NCI-H2196 treated with DMSO at 0.1 percent for 48 hours (cell line): Measurements from ENCODE around the gene RDM1.
"Not testable (repeated sequence)": the region's sequence is repeated elsewhere in the genome, so short reads cannot be mapped to it uniquely, and the experiment has no call there.

Experiments
- DNase-seq: peaks from one replicate; lab custom pipeline; 2025; ENCODE audit not compliant: unreplicated experiment; lab: John Stamatoyannopoulos, UW

RDM1 gene

DNA sequence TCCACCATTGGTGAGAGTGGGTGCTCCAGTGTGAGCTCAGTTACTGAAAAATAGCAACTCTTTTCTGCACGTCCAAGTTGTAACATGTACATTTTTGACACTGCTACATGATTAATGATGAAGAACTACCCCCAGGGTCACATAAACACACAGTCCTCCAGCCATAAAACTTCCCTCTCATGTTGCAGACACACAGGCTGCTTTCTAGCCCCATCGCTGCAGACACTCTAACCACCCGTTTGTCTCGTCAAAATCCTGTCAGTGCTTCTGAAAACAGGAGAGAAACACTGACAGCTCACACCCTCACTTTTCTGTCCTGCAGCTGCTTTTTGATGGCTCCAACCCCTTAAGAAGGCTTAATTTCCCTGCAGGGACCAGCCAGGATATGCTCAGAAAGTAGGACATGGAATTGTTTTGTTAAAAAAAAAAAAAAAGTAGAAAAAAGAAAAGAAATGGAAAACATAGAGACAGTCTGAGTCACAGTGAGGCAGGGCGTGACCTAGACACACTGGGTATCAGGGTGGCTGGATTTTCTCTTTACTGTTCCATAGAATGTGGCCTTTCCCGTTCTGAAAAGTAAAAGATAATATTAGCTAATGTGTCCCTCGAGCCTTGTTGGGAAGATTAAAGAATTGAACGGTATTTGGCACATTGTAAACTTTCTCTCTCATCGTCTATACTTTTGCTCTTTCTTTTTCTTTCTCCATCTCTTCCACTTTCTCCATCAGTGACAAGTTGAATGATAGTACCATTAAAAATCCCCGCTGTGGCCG, 29.7 kb downstream of the RDM1 start:
- no peak for DNase-seq

DNA sequence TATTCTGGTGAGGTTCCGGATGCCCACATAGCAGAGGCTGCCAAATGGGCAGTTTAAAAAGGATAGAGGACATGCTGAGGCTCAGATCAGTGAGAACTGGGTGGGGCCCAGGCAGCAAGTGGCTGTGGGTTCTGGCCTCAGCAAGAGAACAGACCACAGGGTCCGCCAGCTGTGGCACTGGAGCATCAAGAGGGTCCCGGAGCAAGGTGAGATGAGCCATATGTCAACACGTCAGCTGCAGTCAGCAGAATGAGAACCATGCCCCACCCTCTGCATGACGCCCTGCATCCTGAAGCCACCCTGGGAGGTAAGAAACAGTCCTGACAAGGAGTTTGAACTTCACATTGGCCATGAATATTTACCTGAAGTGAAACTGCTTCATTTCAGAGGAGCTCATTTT, 30.3 kb downstream of the RDM1 start:
- no peak for DNase-seq

- DNase-seq = peak; percentile 67
Measured at GRCh38 chr17:35898283-35899070, 32.1 kb downstream of the RDM1 start.

DNA sequence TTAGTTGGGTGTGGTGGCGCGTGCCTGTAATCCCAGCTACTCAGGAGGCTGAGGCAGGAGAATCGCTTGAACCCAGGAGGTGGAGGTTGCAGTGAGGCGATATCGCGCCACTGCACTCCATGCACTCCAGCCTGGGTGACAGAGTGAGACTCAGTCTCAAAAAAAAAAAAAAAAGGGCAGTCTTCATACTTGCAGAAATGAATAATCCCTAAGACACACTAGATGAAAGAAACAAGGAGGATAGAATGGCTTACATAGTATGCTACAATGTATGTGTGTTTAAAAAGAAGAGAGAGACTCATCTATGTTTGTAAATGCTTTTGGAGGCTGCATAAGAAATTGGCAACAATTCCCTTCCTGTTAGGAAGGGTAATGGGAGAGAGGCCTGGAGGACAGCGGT, 32.8 kb downstream of the RDM1 start:
- not testable (repeated sequence) for DNase-seq

DNA sequence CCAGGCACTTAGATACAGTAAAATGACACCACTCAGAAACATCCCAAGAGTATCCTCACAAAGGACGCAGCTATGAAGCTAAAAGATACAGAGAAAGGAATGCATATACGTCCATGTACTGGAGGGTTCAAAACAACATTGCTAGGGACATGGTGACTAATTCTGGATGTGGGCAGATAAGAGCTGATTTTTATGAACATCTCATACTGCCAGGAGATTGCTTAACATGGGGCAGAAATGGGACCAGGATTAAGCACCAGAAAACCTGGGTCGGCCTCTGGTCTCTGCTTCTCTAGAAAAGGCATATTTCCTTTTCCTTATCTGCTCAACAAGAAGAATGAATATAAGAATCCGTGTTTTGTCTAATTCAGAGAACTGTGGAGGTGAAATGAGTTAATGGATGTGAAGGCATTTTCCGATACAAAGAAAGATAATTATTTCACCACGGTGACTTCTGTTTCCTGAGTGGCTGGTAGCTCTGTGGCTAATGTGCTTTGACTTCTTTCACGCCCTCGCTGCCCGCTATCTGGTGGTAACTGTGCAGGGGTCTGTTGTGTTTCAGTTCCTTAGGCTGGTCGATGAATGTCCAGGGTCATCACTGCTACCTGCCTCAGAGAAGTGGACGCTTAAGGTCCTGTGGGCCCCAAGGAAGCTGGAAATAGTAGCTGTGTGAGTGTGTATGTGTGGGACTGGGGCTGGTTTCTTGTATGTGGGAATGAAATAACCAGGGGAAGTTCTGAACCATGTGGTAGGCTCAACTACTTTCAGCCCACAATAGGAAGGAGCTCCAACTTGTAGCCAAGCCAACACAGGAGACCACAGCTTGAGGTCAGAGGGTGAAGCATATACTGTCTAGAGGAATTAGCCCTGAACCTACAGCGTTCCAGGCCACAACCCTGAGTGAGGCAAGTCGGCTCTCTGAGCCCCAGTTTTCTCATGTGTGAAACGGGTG, 34.7 kb downstream of the RDM1 start:
- no peak for DNase-seq

DNA sequence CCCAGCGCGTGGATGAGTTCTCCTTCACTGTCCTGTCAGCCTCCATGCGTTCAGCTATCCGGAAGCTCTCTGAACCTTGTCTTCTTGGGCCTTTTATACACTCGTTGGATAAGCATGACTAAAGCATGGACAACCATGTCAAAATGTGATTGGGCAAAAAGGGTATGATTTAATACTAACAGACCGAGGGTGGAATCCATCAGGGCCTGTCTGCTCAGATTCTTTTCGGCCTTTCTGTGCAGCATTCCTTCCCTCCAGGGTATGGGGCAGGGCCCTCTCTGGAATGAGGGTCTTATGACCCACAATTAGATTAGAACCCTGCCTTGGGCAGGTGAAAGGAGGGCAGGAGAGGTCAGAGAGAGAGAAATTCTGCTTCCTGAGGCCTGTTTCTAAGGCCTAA, 36.4 kb downstream of the RDM1 start:
- DNase-seq = no peak

- no peak for DNase-seq
Measured at GRCh38 chr17:35893751-35894150, 36.8 kb downstream of the RDM1 start.

GRCh38 chr17:35892091-35893035, 38.2 kb downstream of the RDM1 start:
- no peak for DNase-seq

- no peak for DNase-seq
Measured at GRCh38 chr17:35891269-35891668, 39.3 kb downstream of the RDM1 start.

- peak; percentile 48 for DNase-seq
Measured at GRCh38 chr17:35890774-35891155, 39.8 kb downstream of the RDM1 start.

GRCh38 chr17:35889818-35890773, 40.5 kb downstream of the RDM1 start:
- DNase-seq = peak; percentile 20

- no peak for DNase-seq
Measured at GRCh38 chr17:35889241-35889640, 41.3 kb downstream of the RDM1 start.

DNA sequence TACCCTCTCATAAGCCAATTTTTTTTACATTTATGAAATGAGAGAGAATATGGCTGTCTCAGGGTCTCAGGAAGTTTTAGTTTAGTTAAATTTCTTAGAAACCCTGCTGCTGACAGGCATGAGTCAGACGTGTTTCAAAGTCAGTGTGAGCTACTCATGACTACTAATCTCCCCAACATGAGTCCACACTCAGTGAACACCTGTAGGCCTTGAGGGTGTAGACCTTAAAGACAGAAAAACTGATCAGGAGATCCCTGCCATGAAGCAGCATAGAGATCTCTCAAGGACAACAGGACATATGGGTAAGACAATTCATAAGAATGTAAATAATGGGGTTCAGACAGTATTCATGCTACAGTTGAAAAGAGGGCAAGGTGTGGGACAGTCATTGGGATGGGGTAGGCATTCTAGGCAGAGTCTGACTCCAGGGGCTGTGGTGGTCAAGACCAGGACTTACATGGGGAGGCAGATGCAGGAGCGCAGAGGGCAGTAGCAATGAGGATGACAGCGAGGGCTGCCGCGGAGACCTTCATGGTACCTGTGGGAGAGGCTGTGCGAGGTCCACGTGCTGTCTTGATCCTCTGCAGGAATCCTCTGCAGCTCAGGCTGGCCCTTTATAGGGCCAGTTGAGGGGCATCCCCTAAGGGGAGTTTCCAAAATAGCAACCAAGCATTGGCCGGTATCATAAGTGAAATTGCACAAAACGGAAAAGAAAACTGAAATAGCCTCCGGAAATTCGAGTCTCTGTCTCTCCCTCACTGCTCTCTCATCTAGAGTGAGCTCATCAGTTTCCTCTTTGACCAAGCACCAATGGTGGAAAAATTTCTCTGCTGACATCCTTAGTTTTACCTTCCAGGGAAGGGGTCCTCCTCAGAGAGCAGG, 50.6 kb downstream of the RDM1 start, which contains the start of gene CCL5:
CCL5 (minus strand) TSS at position 588 of the 882 bp plus-strand sequence.
- no peak for DNase-seq

- no peak for DNase-seq
Measured at GRCh38 chr17:35878361-35878760, 52.2 kb downstream of the RDM1 start.

GRCh38 chr17:35877345-35878029, 53.1 kb downstream of the RDM1 start:
- DNase-seq = no peak

GRCh38 chr17:35876534-35876933, 54.0 kb downstream of the RDM1 start:
- DNase-seq = no peak

DNA sequence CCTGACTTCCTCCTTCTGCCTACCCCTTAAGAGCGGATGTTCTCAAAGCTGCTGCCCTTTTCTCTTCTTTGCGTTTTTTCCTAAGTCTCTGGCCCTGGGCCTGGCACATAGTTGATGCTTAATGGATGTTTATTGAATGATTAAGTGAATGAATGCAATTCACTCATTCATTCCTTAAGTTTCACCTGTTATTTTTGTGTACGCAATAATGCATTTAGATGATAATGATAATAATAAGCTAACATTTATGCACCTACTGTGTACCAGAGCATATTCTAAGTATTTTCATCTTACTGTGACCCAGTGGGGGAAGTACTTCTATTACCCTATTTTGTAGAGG, 54.8 kb downstream of the RDM1 start:
- DNase-seq = no peak
